Activated CD4-positive, alpha-beta T cell treated with anti-CD3 and anti-CD28 coated beads, Interleukin-2, amount 50 U/mL, for 48 hours (primary cell): ENCODE data around the gene FOXP1.
"Not testable (repeated sequence)": the region's sequence is repeated elsewhere in the genome, so short reads cannot be mapped to it uniquely, and the experiment has no call there.

ENCODE experiments used
- DNase-seq, 2 experiments: peaks; one replicate each; pipeline ENCODE4 v3.0.0-alpha.2; 2020

The FOXP1 gene

GRCh38 chr3:71526448-71526847 lies 57.1 kb downstream of the FOXP1 start:
- DNase-seq: not testable (repeated sequence)

- DNase-seq: no peak
These were observed 58.1 kb downstream of the FOXP1 start for GRCh38 chr3:71525391-71525790.

GRCh38 chr3:71524672-71525071 lies 58.9 kb downstream of the FOXP1 start:
- no peak for DNase-seq

- DNase-seq: no peak
These were observed 59.9 kb downstream of the FOXP1 start for GRCh38 chr3:71523628-71524027.

- no peak for DNase-seq
These were observed 61.3 kb downstream of the FOXP1 start for GRCh38 chr3:71521940-71522876.

- DNase-seq: no peak
These were observed 62.5 kb downstream of the FOXP1 start for GRCh38 chr3:71521021-71521352.

- DNase-seq: peak in 1 of 2 experiments; percentile 18
These were observed 63.1 kb downstream of the FOXP1 start for GRCh38 chr3:71520161-71521020.

- DNase-seq: no peak
These were observed 65.4 kb downstream of the FOXP1 start for GRCh38 chr3:71518089-71518488.

GRCh38 chr3:71517271-71517791 lies 66.2 kb downstream of the FOXP1 start:
- DNase-seq: no peak

- no peak for DNase-seq
These were observed 67.7 kb downstream of the FOXP1 start for GRCh38 chr3:71515636-71516365.

GRCh38 chr3:71514621-71515020 lies 68.9 kb downstream of the FOXP1 start:
- DNase-seq: no peak

- no peak for DNase-seq
These were observed 70.0 kb downstream of the FOXP1 start for GRCh38 chr3:71513515-71513914.

- no peak for DNase-seq
These were observed 70.4 kb downstream of the FOXP1 start for GRCh38 chr3:71513081-71513480.

GRCh38 chr3:71512544-71512943 lies 71.0 kb downstream of the FOXP1 start:
- no peak for DNase-seq

GRCh38 chr3:71512000-71512399 lies 71.5 kb downstream of the FOXP1 start:
- no peak for DNase-seq

GRCh38 chr3:71511446-71511845 lies 72.1 kb downstream of the FOXP1 start:
- no peak for DNase-seq

GRCh38 chr3:71511037-71511436 lies 72.5 kb downstream of the FOXP1 start:
- no peak for DNase-seq

GRCh38 chr3:71510510-71510909 lies 73.0 kb downstream of the FOXP1 start:
- DNase-seq: no peak

GRCh38 chr3:71509066-71509465 lies 74.5 kb downstream of the FOXP1 start:
- DNase-seq: no peak

- no peak for DNase-seq
These were observed 77.7 kb downstream of the FOXP1 start for GRCh38 chr3:71505767-71506350.

- DNase-seq: peak; percentile 47 to 57
These were observed 79.1 kb downstream of the FOXP1 start for GRCh38 chr3:71504250-71505036.
